ENCODE results near the gene FADS2. TPM values are rescaled to one million over a fixed set of nuclear protein-coding genes. Genes with fewer than 3 reads are reported as not detected.

The FADS2 gene
- total RNA-seq, 1 experiment from 2014 or later, result 20.6 TPM

DNA sequence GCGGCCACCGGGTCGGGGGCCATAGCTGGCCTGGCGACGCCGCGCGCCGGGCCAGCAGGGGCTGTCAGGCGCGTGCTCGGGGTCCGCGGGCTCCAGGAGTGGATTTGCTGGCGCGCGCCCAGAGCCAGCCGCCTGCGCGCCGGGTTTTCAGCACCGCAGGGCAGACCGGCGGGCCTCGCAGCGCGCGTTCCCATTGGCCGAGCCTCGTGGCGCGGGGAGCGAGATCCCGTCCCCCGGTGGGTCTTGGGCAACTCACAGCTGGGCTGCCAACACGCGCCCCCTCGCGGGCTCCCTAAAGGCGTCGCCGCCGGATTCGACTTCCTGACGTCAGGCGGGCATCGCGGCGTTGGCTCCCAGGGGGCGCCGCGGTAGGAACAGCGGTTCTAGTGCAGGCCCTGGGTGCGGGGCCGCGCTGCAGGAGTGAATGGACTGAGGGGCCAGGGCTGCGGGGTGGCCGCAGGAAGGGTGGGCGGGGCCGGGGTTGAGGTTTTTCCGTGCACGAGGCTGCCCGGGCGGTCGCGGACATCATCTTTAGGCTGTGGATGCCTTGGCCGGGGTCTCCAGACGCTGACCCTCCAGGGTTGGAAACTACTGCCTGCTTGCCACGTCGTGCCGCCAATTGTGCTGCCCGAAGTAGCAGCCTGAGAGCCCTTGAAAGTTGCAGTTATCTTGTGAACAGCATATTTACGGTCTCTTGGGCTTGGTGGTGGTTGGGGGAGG, 11.2 kb upstream of the FADS2 start, which contains the start of gene FADS1:
Gene FADS1, minus strand, starts transcription at position 268 of the 720 bp plus-strand sequence. Its CDS starts 74 bp downstream, at position 194.
- H3K9me3 Mint-ChIP-seq (ENCODE audit: unreplicated experiment), result no peaks in the 10 kb centered on the region
- TF ChIP-seq, protein P1, sequence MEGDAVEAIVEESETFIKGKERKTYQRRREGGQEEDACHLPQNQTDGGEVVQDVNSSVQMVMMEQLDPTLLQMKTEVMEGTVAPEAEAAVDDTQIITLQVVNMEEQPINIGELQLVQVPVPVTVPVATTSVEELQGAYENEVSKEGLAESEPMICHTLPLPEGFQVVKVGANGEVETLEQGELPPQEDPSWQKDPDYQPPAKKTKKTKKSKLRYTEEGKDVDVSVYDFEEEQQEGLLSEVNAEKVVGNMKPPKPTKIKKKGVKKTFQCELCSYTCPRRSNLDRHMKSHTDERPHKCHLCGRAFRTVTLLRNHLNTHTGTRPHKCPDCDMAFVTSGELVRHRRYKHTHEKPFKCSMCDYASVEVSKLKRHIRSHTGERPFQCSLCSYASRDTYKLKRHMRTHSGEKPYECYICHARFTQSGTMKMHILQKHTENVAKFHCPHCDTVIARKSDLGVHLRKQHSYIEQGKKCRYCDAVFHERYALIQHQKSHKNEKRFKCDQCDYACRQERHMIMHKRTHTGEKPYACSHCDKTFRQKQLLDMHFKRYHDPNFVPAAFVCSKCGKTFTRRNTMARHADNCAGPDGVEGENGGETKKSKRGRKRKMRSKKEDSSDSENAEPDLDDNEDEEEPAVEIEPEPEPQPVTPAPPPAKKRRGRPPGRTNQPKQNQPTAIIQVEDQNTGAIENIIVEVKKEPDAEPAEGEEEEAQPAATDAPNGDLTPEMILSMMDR (IDR thresholded peaks at IDR 0.05; ENCODE audit: unreplicated experiment), result peak; percentile 50
- CTCF ChIA-PET, result interaction anchor here (0.7 to 2.8 kb wide), 6 partner anchors 19 to 265 kb away, joined by 3 to 13 read pairs (median 5); no protein-coding TSS in a partner anchor
- intact Hi-C loops (cut with micrococcal nuclease), result no loop called here
- POLR2A ChIA-PET, result interaction anchor here (2.4 to 5.0 kb wide), 3 partner anchors 12 to 153 kb away, joined by 11 to 27 read pairs (median 26); partner anchors contain the start of genes FADS2, FEN1 and TMEM258
- no peaks in the 10 kb centered on the region for H3K27me3 Mint-ChIP-seq (ENCODE audit: insufficient read depth, unreplicated experiment)
- BruUV-seq (replicated peaks), result no TSS peak
- H3K27ac Mint-ChIP-seq (ENCODE audit: low read depth, unreplicated experiment), result peak within 1 kb of the TSS; percentile 93
- H3K4me3 Mint-ChIP-seq (ENCODE audit: unreplicated experiment), result peak within 1 kb of the TSS; percentile 93
- peak; percentile 85 for DNase-seq (ENCODE audit: unreplicated experiment)
- H3K4me1 Mint-ChIP-seq (ENCODE audit: insufficient read depth, unreplicated experiment), result peaks cover 34% of the 10 kb centered on the region
- peaks cover 11% of the 10 kb centered on the region for H3K36me3 Mint-ChIP-seq (ENCODE audit: insufficient read depth, unreplicated experiment)

DNA sequence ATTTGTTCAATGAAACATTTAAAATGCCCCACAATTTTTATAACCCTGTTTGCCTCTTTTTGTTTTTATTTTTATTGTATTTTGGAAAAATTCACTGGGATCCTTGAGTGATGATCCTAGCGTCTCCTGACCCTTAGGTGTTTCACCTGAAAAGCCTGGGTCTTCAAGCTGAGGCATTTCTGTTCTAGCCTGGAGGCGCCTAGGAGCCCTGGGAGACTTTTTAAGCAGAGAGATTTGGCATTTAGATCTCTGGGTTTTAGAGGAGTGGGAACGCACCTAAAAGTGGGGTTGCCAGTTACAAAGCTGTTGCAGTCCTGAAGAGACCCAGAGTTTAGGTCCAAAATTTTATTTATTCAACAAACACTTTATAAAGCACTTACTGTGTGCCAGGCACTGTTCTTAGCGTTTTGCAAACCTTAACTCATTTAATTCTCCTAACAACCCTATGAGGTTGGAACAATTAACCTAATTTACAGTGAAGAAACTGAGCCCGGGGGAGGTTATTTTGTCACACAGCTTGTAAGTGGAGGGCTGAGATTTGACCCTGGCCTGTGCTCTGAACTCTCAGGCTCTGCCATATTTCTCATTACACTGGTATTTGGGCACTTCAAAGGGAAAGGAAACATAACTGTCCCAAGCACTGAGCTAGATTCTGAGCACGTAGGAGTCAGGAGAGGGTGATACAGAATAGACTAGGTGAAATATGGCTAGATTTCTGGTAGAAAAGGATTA, 10.5 kb upstream of the FADS2 start:
- intact Hi-C loops (cut with micrococcal nuclease), result no loop called here
- BruUV-seq (replicated peaks), result TSS peak; percentile 37

DNA sequence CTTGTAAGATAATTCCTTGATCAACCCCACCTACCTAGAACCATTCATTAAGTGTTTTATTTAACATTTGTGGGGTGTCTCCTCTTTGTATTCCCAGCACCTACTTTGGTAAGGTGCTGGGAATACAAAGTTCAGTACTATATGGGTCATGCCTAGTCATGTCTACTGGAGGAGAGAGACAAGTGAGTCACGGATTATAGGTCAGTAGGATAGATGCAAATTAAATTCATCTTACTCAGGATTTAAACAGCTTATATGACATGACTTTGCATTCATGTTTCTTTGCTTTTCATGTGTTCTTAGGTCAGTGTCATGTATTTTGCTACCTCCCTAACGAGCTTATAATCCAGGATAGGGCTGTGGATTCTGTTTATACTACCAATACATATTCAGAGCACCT, 7.9 kb upstream of the FADS2 start:
- DNase-seq (ENCODE audit: unreplicated experiment), result peak; percentile 74
- CTCF ChIA-PET, result interaction anchor here (0.6 to 5.0 kb wide), 7 partner anchors 9 to 253 kb away, joined by 3 to 33 read pairs (median 3); no protein-coding TSS in a partner anchor
- POLR2A ChIA-PET, result interaction anchor here (0.6 to 4.0 kb wide), 15 partner anchors 8 to 720 kb away, joined by 3 to 27 read pairs (median 5); partner anchors contain the start of genes FADS2, FADS3, FEN1 and FTH1
- peak overlapping the region; percentile 77 for H3K27ac Mint-ChIP-seq (ENCODE audit: low read depth, unreplicated experiment)
- no peaks in the 10 kb centered on the region for H3K9me3 Mint-ChIP-seq (ENCODE audit: unreplicated experiment)
- peaks cover 26% of the 10 kb centered on the region for H3K4me1 Mint-ChIP-seq (ENCODE audit: insufficient read depth, unreplicated experiment)
- H3K36me3 Mint-ChIP-seq (ENCODE audit: insufficient read depth, unreplicated experiment), result no peaks in the 10 kb centered on the region
- no peaks in the 10 kb centered on the region for H3K27me3 Mint-ChIP-seq (ENCODE audit: insufficient read depth, unreplicated experiment)
- TF ChIP-seq, protein P1 (IDR thresholded peaks at IDR 0.05; ENCODE audit: unreplicated experiment), result no peak
- no TSS peak for BruUV-seq (replicated peaks)
- H3K4me3 Mint-ChIP-seq (ENCODE audit: unreplicated experiment), result no peak overlapping the region
- intact Hi-C loops (cut with micrococcal nuclease), result no loop called here

More for the DNA sequence above, 10.5 kb upstream of the FADS2 start:
- TF ChIP-seq, protein P1 (IDR thresholded peaks at IDR 0.05; ENCODE audit: unreplicated experiment), result no peak
- peak overlapping the region; percentile 93 for H3K4me3 Mint-ChIP-seq (ENCODE audit: unreplicated experiment)
- H3K27ac Mint-ChIP-seq (ENCODE audit: low read depth, unreplicated experiment), result no peak overlapping the region
- POLR2A ChIA-PET, result interaction anchor here (0.6 to 5.0 kb wide), 6 partner anchors 11 to 739 kb away, joined by 3 to 27 read pairs (median 6); partner anchors contain the start of genes FADS2, FEN1 and TMEM258
- peaks cover 32% of the 10 kb centered on the region for H3K4me1 Mint-ChIP-seq (ENCODE audit: insufficient read depth, unreplicated experiment)
- H3K36me3 Mint-ChIP-seq (ENCODE audit: insufficient read depth, unreplicated experiment), result peaks cover 10% of the 10 kb centered on the region
- no peaks in the 10 kb centered on the region for H3K9me3 Mint-ChIP-seq (ENCODE audit: unreplicated experiment)
- no peak for DNase-seq (ENCODE audit: unreplicated experiment)
- CTCF ChIA-PET, result interaction anchor here (0.7 to 5.0 kb wide), 6 partner anchors 20 to 264 kb away, joined by 3 to 33 read pairs (median 6); partner anchors contain the start of gene FEN1
- no peaks in the 10 kb centered on the region for H3K27me3 Mint-ChIP-seq (ENCODE audit: insufficient read depth, unreplicated experiment)
